ENCODE measurements around the gene ACP4.
"Not testable (repeated sequence)": the region's sequence is repeated elsewhere in the genome, so short reads cannot be mapped to it uniquely, and the experiment has no call there.

DNA sequence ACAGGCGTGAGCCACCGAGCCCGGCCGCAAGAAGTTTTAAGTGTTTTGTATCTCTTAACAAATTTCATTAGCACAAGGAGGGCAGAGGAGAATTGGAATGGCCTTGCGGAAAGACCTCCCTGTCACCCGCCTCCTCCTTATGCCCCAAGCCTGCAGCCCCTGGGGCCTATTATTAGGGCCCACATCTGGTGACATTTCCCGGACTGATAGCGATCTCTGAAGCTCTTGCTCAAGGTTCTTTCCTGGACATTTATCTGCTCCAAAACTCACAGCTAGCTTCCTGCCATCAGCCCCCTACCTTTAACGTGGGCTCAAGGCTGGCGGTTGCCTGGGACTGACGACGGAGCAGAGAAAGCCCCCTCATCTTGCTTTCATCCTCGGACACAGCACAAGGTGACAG lies 26.7 kb upstream of the ACP4 start:
- TF ChIP-seq POLR2A (IDR thresholded peaks at IDR 0.05): not testable (repeated sequence)
- TF ChIP-seq, protein P1, sequence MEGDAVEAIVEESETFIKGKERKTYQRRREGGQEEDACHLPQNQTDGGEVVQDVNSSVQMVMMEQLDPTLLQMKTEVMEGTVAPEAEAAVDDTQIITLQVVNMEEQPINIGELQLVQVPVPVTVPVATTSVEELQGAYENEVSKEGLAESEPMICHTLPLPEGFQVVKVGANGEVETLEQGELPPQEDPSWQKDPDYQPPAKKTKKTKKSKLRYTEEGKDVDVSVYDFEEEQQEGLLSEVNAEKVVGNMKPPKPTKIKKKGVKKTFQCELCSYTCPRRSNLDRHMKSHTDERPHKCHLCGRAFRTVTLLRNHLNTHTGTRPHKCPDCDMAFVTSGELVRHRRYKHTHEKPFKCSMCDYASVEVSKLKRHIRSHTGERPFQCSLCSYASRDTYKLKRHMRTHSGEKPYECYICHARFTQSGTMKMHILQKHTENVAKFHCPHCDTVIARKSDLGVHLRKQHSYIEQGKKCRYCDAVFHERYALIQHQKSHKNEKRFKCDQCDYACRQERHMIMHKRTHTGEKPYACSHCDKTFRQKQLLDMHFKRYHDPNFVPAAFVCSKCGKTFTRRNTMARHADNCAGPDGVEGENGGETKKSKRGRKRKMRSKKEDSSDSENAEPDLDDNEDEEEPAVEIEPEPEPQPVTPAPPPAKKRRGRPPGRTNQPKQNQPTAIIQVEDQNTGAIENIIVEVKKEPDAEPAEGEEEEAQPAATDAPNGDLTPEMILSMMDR (IDR thresholded peaks at IDR 0.05): not testable (repeated sequence)
